ENCODE data around the gene SERTAD3.

SERTAD3 gene

GRCh38 chr19:40441719-40442253 is 2.3 kb downstream of the SERTAD3 start:
- TF ChIP-seq FOXP2 (optimal IDR thresholded peaks at IDR 0.05; ENCODE audit: borderline replicate concordance, extremely low read depth, extremely low read length, insufficient read depth) (no peak), SIN3A (IDR thresholded peaks at IDR 0.05; ENCODE audit: borderline replicate concordance, insufficient read depth, low read length) (no peak), POLR2AphosphoS5 (IDR thresholded peaks at IDR 0.05; ENCODE audit: low read depth, low read length) (no peak), TAF1 (IDR thresholded peaks at IDR 0.05; ENCODE audit: borderline replicate concordance, insufficient read depth, low read length) (no peak), REST (IDR thresholded peaks at IDR 0.05; ENCODE audit: insufficient read depth in 1 of 2, low read depth in 2 of 2, low read length in 2 of 2) (no peak)

- TF ChIP-seq SIN3A (IDR thresholded peaks at IDR 0.05; ENCODE audit: borderline replicate concordance, insufficient read depth, low read length) (no peak), FOXP2 (optimal IDR thresholded peaks at IDR 0.05; ENCODE audit: borderline replicate concordance, extremely low read depth, extremely low read length, insufficient read depth) (no peak), REST (IDR thresholded peaks at IDR 0.05; ENCODE audit: insufficient read depth in 1 of 2, low read depth in 2 of 2, low read length in 2 of 2) (no peak), POLR2AphosphoS5 (IDR thresholded peaks at IDR 0.05; ENCODE audit: low read depth, low read length) (no peak), TAF1 (IDR thresholded peaks at IDR 0.05; ENCODE audit: borderline replicate concordance, insufficient read depth, low read length) (no peak)
Observed at GRCh38 chr19:40438284-40438683, 5.9 kb downstream of the SERTAD3 start.

- TF ChIP-seq REST (IDR thresholded peaks at IDR 0.05; ENCODE audit: insufficient read depth in 1 of 2, low read depth in 2 of 2, low read length in 2 of 2): peak in 1 of 2 experiments; percentile 25; a peak in 1 of 4 replicates
- TF ChIP-seq FOXP2 (optimal IDR thresholded peaks at IDR 0.05; ENCODE audit: borderline replicate concordance, extremely low read depth, extremely low read length, insufficient read depth): peak; percentile 58
- TF ChIP-seq POLR2AphosphoS5 (IDR thresholded peaks at IDR 0.05; ENCODE audit: low read depth, low read length): peak; percentile 71; the same call in 1 of the 2 replicates
- TF ChIP-seq TAF1 (IDR thresholded peaks at IDR 0.05; ENCODE audit: borderline replicate concordance, insufficient read depth, low read length): peak; percentile 78; the same call in 1 of the 2 replicates
- peak; percentile 39; the same call in 1 of the 2 replicates for TF ChIP-seq SIN3A (IDR thresholded peaks at IDR 0.05; ENCODE audit: borderline replicate concordance, insufficient read depth, low read length)
Observed at GRCh38 chr19:40433391-40434216, 10.5 kb downstream of the SERTAD3 start.

- TF ChIP-seq POLR2AphosphoS5 (IDR thresholded peaks at IDR 0.05; ENCODE audit: low read depth, low read length): no peak
- TF ChIP-seq SIN3A (IDR thresholded peaks at IDR 0.05; ENCODE audit: borderline replicate concordance, insufficient read depth, low read length): no peak
- TF ChIP-seq TAF1 (IDR thresholded peaks at IDR 0.05; ENCODE audit: borderline replicate concordance, insufficient read depth, low read length): no peak
- no peak for TF ChIP-seq FOXP2 (optimal IDR thresholded peaks at IDR 0.05; ENCODE audit: borderline replicate concordance, extremely low read depth, extremely low read length, insufficient read depth)
- TF ChIP-seq REST (IDR thresholded peaks at IDR 0.05; ENCODE audit: insufficient read depth in 1 of 2, low read depth in 2 of 2, low read length in 2 of 2): no peak
Observed at GRCh38 chr19:40431698-40432097, 12.4 kb downstream of the SERTAD3 start.

All from PFSK-1 (cell line).